NCI-H82 treated with DMSO at 0.1 percent for 48 hours (cell line): Measurements from ENCODE around the gene STAC.
"Not testable (repeated sequence)": the region's sequence is repeated elsewhere in the genome, so short reads cannot be mapped to it uniquely, and the experiment has no call there.

Experiments
- DNase-seq: peaks from one replicate; lab custom pipeline; 2025; ENCODE audit not compliant: unreplicated experiment; lab: John Stamatoyannopoulos, UW

The STAC gene

DNA sequence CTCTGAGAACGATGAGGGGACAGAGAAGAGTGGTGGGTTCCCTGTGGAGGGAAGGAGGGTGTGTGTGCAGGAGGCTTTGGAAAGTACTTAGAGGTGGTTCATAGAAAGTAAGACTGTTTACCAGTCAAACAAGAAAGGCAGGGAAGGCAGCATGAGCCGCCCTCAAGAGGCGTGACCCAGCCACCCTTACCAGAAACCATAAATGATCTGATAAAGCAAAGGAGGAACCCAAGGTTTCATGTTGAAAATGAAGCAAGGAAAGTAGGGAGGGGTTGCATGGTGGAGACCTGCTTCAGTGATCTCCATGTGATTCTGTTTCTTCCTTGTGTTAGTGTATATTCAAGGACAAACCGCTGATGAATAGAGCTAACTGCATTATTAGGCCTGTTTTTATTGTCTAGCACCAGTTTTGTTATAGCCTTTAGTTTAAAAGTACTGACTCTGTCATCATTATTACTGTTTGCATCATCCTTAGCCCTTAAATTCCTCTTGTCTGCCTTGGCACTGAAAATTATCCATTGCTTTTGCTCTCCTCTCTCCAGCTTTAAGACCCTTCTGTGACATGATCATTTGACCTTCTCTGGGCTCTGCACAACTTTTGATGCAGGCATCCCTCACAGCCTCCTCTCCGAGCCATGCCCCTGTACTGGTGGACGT, 96.1 kb downstream of the STAC start:
- DNase-seq, result no peak

DNA sequence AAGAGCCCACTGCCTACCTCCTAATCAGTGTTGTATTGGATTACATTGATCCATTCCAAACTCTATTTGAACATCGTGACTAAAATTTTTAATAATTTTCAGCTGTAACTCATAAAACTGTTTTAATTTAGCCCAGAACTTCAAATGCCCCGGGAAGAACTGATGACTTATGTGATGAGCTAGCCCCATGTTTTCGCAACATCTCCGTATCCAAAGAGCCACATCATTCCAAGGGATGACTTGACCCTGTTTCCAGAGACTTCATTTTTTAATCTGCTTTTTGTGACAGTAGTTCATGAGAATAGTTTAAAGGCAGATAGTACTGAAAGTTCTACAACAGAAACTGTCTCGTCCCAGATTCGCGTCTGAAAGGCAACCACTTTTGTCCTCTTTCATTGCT, 97.4 kb downstream of the STAC start:
- no peak for DNase-seq

DNA sequence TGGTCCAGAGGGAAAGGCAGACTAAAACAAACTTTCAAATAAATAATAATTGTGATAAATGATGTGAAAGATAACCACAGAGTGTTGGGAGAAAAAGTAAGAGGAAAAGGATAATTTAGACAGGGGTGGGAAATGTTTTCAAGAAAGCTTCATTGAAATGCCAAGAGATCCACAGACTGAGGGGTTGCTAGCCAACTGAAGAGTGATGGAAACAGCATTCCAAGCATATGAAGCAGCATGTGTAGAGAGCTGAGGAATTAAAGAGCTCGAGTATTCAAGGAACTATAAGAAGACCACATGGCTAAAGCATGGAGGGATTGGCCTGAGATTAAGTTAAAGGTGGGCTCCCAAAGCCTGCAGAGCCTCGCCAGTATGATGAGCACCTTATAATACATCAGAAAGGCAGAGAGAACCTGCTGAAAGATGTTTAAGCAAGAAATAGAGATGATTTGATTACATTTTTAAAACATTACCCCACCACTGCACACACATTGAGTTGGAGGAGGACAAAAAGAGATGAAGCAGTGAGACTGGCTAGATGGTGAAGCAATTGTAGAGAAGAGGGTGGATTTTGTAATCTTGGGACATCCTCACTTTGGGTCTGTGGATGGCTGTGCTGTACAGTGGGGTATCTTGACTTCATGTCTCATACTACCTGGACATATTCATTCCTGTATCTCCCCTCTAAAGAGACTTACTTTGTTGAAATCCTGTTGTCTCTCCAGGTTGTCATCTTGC, 100.8 kb downstream of the STAC start:
- DNase-seq, result no peak

DNA sequence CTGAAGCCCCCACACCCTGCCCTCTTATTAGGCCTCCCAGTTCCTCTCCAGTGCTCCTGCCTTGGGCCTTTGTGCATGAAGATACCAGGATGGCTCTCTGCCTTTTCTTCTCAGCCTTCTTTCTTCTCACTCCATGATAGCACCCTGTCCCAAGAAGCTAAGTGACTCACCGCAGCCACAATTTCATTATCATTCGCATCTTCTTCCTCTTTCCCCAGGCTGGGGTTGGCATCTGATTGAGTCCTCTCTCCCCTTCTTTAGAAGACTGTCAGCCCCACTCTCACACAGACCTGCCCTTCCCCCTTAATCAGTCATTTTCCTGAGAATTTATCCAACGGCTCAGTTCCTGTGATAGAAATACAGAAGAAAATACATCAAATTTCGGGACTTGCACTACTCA, 102.0 kb downstream of the STAC start:
- no peak for DNase-seq

DNA sequence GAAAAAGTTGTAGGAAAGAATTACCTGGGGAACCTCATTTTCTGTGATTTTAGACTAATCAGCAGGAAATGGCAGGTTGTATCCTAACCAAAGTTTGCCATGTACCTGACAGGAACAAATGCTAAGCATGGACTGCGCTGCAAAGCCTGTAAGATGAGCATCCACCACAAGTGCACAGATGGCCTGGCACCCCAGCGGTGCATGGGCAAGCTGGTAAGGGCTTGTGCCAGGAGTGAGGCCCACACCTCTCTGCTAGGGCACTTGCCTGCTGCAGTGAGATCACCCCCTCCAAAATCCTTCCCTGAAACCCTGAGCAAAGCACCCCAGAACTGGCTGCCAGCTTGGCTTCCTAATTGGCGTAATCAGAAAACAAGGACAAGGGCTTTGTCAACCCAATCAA, 102.6 kb downstream of the STAC start:
- no peak for DNase-seq

DNA sequence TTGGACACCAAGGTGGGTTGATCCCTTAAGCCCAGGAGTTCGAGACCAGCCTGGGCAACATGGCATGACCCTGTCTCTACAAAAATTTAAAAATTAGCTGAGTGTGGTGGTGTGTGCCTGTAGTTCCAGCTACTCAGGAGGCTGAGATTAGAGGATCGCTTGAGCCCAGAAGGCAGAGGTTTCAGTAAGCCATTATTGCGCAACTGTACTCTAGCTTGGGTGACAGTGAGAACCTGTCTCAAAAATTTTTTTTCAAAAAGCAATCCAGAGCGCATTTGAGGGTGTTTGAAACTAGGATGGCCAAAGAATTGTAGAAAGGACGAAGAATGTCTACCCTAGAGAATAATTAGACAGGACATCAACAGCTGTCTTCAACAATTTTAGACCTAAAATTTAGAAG, 103.4 kb downstream of the STAC start:
- DNase-seq, result no peak

DNA sequence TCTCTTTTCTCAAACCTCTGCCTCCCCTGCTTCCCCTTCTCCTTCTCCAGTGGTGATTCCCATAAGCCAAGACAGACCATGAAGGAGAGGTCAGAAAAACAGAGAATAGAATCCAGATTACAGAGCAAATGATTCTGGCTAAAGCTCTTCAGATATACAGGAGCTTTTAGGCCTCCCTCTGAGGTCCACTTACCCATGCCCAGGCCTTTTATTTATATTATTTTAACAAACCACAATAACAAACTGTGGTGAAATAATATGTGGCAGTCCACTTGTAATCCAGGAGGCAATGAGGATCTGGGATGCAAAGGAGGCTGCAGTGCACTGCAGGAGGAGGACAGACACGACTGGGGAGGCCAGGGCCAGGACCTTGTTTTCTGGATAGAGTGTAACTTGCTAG, 104.1 kb downstream of the STAC start:
- no peak for DNase-seq

DNA sequence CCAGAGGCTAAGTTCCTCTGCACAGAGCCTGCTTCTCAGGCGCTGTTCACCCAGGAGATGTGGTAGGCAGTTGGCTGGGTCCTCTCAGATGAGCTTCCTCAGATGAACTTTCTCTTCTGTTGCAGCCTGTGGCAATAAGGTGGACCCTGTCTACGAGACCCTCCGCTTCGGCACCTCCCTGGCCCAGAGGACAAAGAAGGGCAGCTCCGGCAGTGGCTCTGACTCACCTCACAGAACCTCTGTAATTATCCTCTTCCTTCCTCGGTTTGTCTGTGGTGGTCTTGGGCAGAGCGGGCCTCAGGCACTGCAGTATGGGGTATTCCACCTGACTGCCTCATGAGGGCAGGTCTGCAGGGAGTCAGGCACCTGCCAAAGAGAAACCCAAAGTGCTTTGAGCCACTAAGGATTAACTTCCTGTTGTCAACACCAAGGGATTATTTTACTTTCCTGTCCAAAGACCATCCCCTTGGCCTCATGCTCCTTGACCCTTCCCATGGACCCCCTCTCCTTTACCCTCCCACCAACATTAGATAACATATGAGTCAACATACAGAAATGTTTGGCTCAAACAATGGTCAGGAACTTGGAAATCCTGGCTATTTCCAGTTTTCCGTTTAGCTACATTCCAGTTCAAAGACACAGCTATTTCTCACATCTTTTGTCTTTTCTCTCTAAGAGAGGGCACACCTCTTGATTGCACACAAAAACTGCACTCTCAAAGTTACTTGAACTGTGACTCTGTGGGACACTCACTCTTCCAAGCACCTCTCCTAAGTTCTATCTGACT, 105.9 kb downstream of the STAC start:
- DNase-seq, result no peak

DNA sequence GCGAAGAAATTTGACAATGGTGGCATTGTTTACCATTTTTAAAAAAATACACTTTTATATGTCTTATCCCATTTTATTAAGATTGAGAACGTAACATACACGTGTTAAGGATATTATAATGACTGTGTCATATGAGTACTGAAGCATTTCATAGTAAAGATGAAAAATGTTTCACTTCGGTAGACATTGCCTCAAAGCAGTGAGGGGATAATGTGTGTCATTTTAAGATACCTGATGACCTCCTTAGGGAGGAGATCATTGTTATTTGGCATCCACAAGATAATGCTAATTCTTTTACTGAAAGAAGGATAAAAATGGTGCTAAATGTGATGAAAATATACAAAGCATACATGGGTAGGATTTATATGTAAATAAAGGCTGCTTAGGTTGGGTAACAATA, 107.3 kb downstream of the STAC start:
- no peak for DNase-seq

DNA sequence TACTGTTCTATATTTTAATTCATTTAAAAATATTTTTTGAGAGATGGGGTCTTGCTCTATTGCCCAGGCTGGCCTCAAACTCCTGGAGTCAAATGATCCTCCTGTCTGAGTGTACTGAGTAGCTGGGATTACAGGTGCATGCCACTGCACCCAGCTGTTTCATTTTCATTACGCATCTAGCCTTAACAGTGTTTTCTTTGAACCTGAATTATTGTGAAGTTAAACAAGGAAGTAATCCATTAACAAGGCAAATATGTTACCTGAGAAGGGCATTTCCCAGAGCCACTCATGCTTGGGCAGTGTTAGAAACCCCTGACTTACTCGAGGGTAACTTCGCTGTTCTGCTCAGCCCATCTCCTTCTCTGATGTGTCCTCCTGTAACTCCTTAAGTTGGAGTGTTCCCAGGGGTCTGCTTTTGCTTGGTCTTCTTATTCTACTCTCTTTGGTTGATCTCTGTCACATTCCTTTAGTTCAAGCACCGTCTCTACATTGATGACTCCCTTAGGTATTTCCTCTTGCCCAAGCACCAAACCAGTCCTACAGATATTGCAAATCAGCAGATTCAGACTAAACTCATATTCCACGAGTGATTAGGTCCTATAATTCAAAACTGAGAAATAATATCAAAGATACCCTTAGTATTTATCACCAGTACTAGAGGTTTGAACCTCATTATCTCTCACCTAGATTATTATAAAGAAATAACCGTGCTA, 107.9 kb downstream of the STAC start:
- DNase-seq, result no peak

DNA sequence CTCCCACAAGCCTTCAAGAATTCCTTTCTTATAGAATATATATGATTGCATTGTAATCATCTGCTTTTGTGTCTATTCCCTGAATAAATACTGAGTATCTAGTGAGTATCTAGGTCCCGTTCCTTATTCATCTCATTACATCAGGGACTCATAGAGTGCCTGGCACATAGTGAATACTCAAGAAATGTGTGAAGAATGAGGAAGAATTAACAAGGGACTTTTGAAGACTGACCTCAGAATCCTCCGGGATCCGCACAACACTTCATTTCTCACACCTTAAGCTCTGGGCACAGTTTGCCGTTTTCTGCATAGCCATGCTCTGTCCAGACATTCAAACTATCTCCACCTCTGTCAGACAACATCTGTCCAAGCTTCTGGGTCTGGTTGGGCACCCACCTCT, 108.8 kb downstream of the STAC start:
- DNase-seq, result no peak

DNA sequence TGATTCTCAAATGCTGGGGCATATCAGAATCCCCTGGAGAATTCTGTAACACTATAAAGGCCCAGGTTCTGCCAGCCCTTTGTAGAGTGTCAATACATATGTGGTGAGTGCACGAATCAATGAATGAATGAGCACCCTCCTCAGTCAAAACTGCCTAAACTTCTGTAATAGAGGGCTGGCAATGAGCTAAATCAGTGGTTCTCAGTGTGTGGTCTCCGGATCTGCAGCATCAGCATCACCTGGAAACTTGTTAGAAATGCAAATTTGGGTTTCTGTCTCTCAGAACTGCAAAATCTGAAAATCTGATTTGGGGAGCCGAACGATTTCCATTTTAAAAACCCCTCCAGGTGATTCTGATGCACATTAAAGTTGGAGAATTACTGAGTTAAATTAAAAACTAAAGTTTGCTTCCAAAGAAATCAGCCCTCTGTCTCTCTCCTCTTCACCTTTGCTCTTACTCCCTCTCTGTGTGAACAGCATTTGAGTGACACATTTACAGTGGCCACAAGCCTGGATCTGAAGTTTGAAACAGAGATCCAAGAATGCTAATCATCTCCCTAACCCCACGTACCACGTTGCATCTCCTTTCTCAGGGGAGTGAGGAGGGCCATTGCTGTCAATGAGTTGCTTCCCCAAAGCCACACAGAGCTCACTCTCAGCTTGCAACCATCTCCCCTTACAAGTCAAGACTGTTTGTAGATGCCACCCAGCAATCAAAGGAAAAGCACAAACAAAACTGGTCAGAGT, 109.5 kb downstream of the STAC start:
- no peak for DNase-seq

DNA sequence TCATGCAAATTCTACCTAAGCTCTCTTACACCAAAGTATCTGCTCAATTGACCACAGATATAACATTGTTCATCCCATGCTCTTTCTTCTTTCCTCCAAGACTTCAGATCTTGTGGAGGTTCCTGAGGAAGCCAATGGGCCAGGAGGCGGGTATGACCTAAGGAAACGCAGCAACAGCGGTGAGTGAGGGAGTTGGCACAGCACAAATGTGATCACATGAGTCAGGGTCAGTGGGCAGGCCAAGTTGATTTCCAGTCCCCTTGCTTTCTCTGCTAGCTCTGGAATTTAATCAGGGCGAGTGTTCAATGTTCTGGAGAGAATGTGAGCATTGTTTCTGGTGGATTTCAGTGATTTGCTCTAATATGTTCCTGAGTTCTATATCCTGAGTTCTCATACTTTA, 112.7 kb downstream of the STAC start:
- no peak for DNase-seq

DNA sequence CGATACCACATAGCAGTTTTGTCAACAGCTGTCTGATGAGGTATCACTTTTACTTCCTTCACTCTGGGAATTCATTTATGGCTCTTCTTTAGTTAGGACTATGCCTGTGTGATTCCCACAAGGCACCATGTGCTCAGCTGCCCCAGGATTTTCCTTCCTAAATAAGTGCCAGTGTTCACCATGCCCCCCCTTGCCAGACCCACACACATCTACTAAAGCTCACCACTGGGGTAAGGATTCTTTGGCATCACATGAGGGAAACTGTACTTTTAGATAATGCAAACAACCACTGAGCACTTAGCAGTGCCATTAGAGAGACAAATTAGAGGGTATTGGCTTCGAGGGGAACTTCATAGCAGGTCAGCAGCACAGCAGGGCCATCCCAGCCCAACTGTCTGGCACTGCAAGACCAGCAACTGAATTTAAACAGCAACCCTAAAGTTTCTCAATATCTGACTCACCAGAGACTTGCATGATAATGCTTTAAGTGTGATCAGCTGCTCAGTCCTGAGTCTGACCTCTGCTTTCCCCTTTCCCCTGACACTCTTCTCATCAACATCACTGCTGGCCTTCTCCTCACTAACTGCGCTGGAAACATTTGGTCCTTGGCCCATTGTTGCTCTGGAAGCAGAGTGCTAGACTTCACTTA, 114.3 kb downstream of the STAC start:
- no peak for DNase-seq

DNA sequence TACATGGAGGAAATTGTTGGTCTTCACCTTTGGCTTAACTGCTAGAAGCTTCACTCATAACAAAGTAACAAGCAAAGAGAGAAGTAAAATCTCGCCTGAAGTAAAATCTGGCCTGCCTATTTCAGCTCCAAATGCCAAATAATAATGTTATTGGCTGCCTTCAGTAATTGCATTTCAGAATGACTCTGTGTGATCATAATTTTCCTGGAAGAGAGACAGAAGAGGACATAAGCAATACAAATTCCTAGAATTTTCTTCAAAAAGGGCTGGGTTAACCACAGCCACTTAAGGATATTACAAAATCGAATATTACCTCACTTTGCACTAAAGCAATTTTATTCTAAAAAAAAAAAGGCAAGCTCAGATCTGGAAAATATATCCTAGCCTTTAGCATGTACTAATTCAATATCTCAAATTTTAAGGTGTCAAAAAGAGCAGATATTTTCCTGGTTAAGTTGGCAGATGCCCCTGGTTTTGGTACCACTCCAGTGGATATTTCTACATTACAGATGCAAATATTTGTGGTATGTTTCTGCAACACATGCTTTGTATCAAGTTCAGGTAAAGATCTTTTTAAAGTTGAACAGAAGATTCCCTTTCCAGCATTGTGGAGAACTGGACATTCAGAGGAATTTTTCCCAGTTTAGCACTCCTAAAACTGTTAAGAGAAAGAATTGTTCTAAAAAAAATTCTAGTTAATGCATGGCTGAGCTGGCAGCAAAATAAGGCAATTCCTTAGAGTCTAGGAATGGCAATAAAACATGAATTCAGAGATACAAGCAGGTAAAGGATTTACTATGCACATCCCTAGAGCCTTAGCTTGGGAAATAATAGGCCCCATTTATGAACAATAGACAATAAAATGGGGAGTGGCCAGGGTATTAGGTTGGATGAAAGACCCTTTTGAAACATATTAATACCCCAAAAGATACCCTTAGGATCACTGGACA, 116.7 kb downstream of the STAC start:
- DNase-seq, result no peak

DNA sequence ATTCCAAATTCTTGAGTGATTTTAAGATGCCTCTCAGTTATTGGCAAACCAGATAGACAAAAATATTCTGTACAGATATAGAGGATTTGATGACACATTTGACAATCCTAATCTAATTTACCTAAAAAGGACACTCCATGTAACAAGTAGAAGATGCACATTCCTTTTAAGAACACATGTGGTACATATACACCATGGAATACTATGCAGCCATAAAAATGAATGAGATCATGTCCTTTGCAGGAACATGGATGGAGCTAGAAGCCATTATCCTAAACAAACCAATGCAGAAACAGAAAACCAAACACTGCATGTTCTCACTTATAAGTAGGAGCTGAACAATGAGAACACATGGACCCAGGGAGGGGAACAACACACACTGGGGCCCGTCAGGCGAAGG, 119.7 kb downstream of the STAC start:
- not testable (repeated sequence) for DNase-seq

DNA sequence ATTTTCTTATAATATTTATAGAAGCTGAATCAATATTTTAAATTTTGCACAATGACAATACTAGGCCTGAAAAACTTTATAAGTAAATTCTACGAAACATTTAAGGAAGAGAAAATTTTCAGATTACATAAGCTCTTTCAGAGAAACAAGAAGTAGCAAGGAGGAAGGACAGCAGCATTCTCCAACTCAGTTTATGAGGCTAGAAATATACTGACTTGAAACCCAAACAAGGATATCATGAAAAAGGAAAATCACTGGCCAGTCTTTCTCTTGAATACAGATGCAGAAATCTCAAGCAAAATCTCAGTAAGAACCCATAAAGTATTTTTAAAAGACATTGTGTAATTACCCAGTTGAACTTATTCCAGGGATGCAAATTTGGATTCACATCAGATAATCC, 121.3 kb downstream of the STAC start:
- no peak for DNase-seq

DNA sequence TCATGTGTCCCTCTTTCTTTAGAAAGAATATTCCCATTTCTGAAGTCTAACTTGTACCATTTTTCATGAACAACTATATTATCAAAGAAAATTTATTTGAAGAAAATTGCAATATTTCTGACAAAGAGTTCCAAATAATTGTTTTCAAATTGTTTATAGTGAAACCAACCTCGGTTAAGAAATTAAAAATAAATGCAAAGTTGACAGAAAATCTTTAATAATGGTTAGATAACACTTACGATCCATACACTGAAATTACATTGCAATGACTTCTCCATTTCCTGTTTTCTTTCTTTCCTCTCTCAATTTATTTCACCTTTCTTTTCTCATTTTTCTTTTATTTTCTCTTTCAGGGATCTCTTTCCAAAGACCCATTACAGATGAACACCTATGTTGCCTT, 125.1 kb downstream of the STAC start:
- DNase-seq, result no peak

DNA sequence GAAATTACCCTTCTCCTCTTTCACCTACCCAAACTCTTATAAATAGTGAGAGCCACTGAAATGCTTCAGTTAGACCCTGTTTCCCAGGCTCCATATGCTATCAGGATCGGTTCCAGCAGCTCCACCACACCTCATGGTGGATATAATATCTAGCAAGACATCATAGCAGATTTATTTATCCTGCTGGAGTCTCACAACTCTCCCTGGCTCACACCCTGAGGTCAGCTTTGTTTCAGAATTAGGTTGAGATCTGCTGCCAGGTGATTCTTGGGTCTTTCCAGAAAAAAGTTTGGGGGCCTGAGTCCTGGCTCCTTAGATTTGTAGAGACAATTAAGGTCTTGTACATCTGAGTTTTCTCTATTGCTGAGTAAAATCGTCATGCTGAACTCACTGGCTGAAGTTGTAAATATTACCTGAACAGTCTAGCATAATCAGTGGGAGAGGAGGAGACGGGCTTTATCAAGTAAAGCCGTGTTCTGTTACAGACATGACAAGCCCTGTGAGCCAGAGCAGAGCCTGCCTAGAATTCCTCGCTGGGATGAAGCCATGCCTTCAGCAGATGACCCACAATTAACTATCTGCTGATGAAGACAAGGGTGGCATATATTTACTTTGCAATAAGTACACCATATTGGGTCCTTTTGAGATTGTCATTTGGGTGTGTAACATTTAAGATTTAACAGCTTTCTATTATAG, 131.6 kb downstream of the STAC start:
- DNase-seq, result no peak
